Heart right ventricle (tissue), 16 donors: ENCODE measurements around the gene NT5C3A. TPM values are rescaled to one million over a fixed set of nuclear protein-coding genes. Genes with fewer than 3 reads are reported as not detected.
A peak's percentile ranks its signal among the peaks of the same experiment; 100 is the strongest.

Experiments
- ATAC-seq, 8 donors: fragments of 200-7000 bp; cut with Tn5 transposase; one replicate each; pipeline ENCODE4 v1.9.1; 2020; ENCODE audit warnings: mild to moderate bottlenecking in 8 of 8, moderate library complexity in 8 of 8, moderate number of reproducible peaks in 1 of 8
- DNase-seq, 2 donors: peaks; one replicate each; pipeline ENCODE4 v3.0.0-alpha.2; 2020
- H3K27ac ChIP-seq, 10 donors: fragments of 200-600 bp; sonication (generic) in 2 of 10; one replicate each; pipeline versions ENCODE4 v1.5.0 to v1.8.0; 2020 to 2022; ENCODE audit warnings: mild to moderate bottlenecking in 3 of 10
- H3K27me3 ChIP-seq, 7 donors: fragments of 200-600 bp; one replicate each; pipeline ENCODE4 v1.8.0; 2021 to 2022; ENCODE audit warnings: mild to moderate bottlenecking in 2 of 7
- H3K36me3 ChIP-seq, 9 donors: fragments of 200-600 bp; sonication (generic) in 1 of 9; one replicate each; pipeline versions ENCODE4 v1.5.0 to v1.8.0; 2020 to 2022; ENCODE audit warnings: mild to moderate bottlenecking in 2 of 9
- H3K4me1 ChIP-seq, 9 donors: fragments of 200-600 bp; sonication (generic) in 1 of 9; one replicate each; pipeline versions ENCODE4 v1.5.0 to v1.8.0; 2020 to 2022; ENCODE audit warnings: mild to moderate bottlenecking in 4 of 9
- H3K4me3 ChIP-seq, 10 donors: fragments of 200-600 bp; sonication (generic) in 2 of 10; one replicate each; pipeline versions ENCODE4 v1.5.0 to v1.8.0; 2020 to 2022; ENCODE audit warnings: mild to moderate bottlenecking in 7 of 10, moderate library complexity in 2 of 10
- H3K9me3 ChIP-seq, 11 donors: fragments of 200-600 bp in 10 of 11; sonication (generic) in 2 of 11; one replicate each; pipeline versions ENCODE4 v1.5.0 to v1.8.0; 2013 to 2022; ENCODE audit warnings: mild to moderate bottlenecking in 2 of 11, control low read depth in 1 of 11, moderate library complexity in 1 of 11
- WGBS, 2 donors: extraction: QIAGEN DNeasy Blood & Tissue Kit; methylation state at CpG; one replicate each; pipeline ENCODE4 v1.1.7; 2013; ENCODE audit warnings: inconsistent platforms in 1 of 2; 5-methylcytosine and 5-hydroxymethylcytosine counted together
- intact Hi-C, 10 donors: fragments of 100-400 bp; cut with DNase I; formaldehyde crosslinking; loops; one replicate each; pipeline versions ENCODE4 v1.11.1 to v1.14.2; 2022
- polyA plus RNA-seq, 2 donors: library from polyadenylated mRNA; stranded (reverse); fragments of 200-250 nt; gene quantifications; one replicate each; pipeline ENCODE4 v1.2.3, GENCODE V29; 2013
- total RNA-seq, 10 donors: library from RNA; stranded (reverse); fragmentation: NEBNext Ultra II Directional in 3 of 10; extraction: Animal tissue kit (Norgen Biotek cat#: 25700) in 3 of 10; gene quantifications; one replicate each; pipeline versions ENCODE4 v1.2.1 to v1.2.4, GENCODE V29; 2021 to 2023
- TF ChIP-seq, protein P1 (sequence below), 9 donors: fragments of 200-600 bp; sonication (generic) in 2 of 9; IDR thresholded peaks; one replicate each; pipeline versions ENCODE4 v1.5.0 to v1.8.0; 2021 to 2022; ENCODE audit warnings: antibody characterized with exemption in 9 of 9, mild to moderate bottlenecking in 5 of 9, moderate library complexity in 1 of 9
- donor health status: Arrhythmogenic right ventricular cardiomyopathy.
- donor health status: ischemic (EF 13 %, LVEDD 7.1; RV severe dilation, severe dysfunction).
- donor health status: healthy with polysubstance abuse.
- donor health status: DM: no; HTN: yes; CAD: no.
- donor health status: DM: no; HTN: no; CAD: no.
- donor health status: ischemic (EF 25% LVEDD 6.9; RV normal size, moderate dysfunction).
- donor health status: ischemic (EF 25% LVEDD 5.7; RV mildly dilated, moderate dysfunction).
- donor health status: healthy.
- donor health status: DM: yes; HTN: yes; CAD: no.
- donor health status: Ischemic cardiomyopathy.
- donor health status: ischemic (EF 35%, LVEDD 5.7; RV mildly dilated, moderate dysfunction).
- donor health status: nonischemic (EF 11% LVEDD 7.7; RV severe dilation, severe dysfunction).
- donor health status: DM: yes; HTN: yes; CAD: no.
- donor health status: PGD.
- donor health status: ischemic (EF 29% LVEDD 5.4; RV normal size, mild dysfunction).
- donor health status: nonischemic (EF 23%, LVEDD 6.1; RV moderate dilation, normal function).

NT5C3A gene
- total and polyA plus RNA-seq, 12 donors, result 11.6 to 32.6 (median 18.9) TPM

DNA sequence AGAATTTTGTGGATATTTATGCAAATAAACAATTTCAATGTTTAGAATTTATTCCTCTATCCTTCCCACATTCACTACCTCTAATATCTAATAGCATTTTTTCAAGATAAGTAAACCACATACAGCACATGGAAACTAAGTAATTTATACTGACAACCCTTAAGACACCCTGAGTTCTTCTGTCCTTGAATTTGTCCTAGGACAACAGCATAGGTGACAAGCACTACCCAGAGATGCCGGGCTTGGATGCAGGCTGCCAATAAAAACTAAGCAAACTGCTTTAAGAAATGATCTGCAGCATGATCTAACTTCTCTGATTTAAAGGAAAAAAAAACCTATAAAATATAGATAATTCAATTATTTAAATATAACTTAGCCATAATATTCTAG is 22.7 kb downstream of the NT5C3A start:
- peak overlapping the region; percentile 27 to 67 (median 50) for H3K4me3 ChIP-seq
- DNase-seq (no peak), ATAC-seq (peak in 3 of 8 donors; percentile 40 to 46 (median 43))
- H3K27ac ChIP-seq, result peak overlapping the region in 9 of 10 donors; percentile 43 to 87 (median 67)
- intact Hi-C loops, result loop anchor here in 6 of 10 donors (5.0 to 10.0 kb wide), 4 partner anchors 83 to 235 kb away; partner anchors contain the start of genes FKBP9 (in 3 of the 6) and KBTBD2 (in 1 of the 6)
- peaks cover 5 to 66% (median 58%) of the 10 kb centered on the region in 9 donors for H3K4me1 ChIP-seq
- no peaks in the 10 kb centered on the region for H3K9me3 ChIP-seq
- TF ChIP-seq, protein P1, sequence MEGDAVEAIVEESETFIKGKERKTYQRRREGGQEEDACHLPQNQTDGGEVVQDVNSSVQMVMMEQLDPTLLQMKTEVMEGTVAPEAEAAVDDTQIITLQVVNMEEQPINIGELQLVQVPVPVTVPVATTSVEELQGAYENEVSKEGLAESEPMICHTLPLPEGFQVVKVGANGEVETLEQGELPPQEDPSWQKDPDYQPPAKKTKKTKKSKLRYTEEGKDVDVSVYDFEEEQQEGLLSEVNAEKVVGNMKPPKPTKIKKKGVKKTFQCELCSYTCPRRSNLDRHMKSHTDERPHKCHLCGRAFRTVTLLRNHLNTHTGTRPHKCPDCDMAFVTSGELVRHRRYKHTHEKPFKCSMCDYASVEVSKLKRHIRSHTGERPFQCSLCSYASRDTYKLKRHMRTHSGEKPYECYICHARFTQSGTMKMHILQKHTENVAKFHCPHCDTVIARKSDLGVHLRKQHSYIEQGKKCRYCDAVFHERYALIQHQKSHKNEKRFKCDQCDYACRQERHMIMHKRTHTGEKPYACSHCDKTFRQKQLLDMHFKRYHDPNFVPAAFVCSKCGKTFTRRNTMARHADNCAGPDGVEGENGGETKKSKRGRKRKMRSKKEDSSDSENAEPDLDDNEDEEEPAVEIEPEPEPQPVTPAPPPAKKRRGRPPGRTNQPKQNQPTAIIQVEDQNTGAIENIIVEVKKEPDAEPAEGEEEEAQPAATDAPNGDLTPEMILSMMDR (IDR thresholded peaks at IDR 0.05), result no peak
- WGBS, 2 donors, result 0 to 11% methylated on average over 1 of the region's 1 CpG
- no peaks in the 10 kb centered on the region for H3K27me3 ChIP-seq
- peaks cover 0 to 5% (median 0%) of the 10 kb centered on the region in 9 donors for H3K36me3 ChIP-seq

DNA sequence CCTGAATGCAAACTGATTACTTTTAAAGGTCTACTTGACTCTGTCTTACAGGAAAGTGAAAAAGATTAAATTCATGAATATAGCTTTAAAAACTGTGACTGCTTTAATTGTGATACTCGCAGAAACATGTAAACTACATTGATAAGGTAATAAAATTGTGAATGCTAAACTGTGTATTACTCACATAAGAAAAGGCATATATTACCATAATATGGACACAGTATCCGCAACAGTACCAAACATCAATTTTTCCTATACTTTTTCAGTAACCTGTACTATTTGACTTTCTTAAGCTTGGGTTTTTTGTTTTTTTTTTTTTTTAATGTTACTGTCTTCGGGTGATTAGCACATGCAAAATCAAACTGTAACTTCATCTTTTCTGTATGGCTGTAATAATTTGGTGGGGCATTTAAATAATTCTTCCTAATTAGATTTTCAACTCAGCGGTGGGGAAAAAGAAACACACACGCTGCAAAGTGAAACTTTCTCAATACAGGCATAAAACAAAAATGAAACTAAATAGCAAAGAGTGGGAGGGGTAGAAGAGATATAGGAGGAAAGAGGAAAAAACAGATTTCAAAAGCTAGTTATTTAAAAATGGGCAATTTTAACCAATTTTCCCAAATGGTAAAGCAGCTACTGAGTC is 23.2 kb downstream of the NT5C3A start:
- Histone ChIP-seq H3K4me1 (peaks cover 5 to 61% (median 53%) of the 10 kb centered on the region in 9 donors), H3K36me3 (peaks cover 0 to 5% (median 0%) of the 10 kb centered on the region in 9 donors), H3K4me3 (peak overlapping the region; percentile 27 to 67 (median 50)), H3K27ac (peak overlapping the region in 9 of 10 donors; percentile 43 to 87 (median 67)), H3K27me3 (no peaks in the 10 kb centered on the region), H3K9me3 (no peaks in the 10 kb centered on the region)
- ATAC-seq, result peak in 6 of 8 donors; percentile 38 to 65 (median 58)
- no peak for DNase-seq
- 17 to 35% methylated on average over 5 of the region's 5 CpGs for WGBS, 2 donors
- TF ChIP-seq, protein P1 (IDR thresholded peaks at IDR 0.05), result no peak
- intact Hi-C loops, result loop anchor here in 1 of 10 donors (5.0 kb wide), 1 partner anchor 147 kb away; the partner anchor contains the start of gene KBTBD2

DNA sequence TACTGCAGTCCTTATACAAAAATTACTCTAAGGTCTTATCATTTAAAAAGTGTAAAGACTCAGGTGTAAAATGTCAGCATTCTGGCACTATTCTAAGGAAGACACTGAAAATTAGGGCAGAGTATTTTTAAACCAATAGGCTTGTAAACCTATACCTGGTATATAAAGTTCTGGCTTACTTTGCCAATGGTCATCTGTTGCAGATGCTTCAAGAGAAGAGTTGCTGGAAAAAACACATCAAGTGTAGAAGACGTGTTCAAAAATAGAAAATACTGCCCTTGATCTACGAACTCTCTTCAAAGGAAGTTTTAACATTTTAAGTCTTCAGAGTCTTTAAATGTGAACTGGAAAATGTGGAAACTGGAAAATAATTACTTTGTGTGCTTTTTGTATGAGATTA is 23.9 kb downstream of the NT5C3A start:
- DNase-seq (no peak), ATAC-seq (no peak)
- Histone ChIP-seq H3K36me3 (peaks cover 0 to 6% (median 0%) of the 10 kb centered on the region in 9 donors), H3K4me1 (peaks cover 3 to 54% (median 46%) of the 10 kb centered on the region in 9 donors), H3K4me3 (peak overlapping the region in 7 of 10 donors; percentile 15 to 67 (median 54)), H3K9me3 (no peaks in the 10 kb centered on the region), H3K27ac (peak overlapping the region in 6 of 10 donors; percentile 59 to 87 (median 77)), H3K27me3 (no peaks in the 10 kb centered on the region)
- 3 to 13% methylated on average over 2 of the region's 2 CpGs for WGBS, 2 donors
- TF ChIP-seq, protein P1 (IDR thresholded peaks at IDR 0.05), result no peak
- intact Hi-C loops, result loop anchor here in 1 of 10 donors (5.0 kb wide), 1 partner anchor 146 kb away; the partner anchor contains the start of gene KBTBD2

DNA sequence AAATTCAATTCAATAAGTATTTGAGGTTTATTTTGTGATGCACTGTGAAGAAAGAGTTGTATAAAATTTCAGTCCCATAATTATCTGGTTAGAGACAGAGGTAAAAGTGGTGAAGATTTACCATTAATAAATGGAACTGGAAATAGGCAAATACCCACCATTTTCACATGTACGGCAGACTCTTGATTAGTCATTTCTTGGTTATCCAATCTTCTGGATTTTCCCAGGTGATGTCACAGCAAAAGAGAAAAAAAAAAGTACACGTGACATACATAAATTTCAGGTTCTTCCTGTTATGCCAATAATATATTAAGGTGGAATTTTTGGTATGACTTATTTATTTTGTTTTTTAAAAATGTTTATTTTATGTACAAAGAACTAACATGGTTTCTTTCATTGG is 26.8 kb downstream of the NT5C3A start:
- Histone ChIP-seq H3K27ac (no peak overlapping the region), H3K27me3 (no peaks in the 10 kb centered on the region), H3K4me3 (no peak overlapping the region), H3K9me3 (no peaks in the 10 kb centered on the region), H3K4me1 (peaks cover 0 to 29% (median 19%) of the 10 kb centered on the region in 9 donors), H3K36me3 (peaks cover 0 to 10% (median 0%) of the 10 kb centered on the region in 9 donors)
- DNase-seq (no peak), ATAC-seq (no peak)
- TF ChIP-seq, protein P1 (IDR thresholded peaks at IDR 0.05), result no peak
- WGBS, 2 donors, result 98 to 100% methylated on average over 2 of the region's 2 CpGs
- intact Hi-C loops, result loop anchor here in 1 of 10 donors (5.0 kb wide), 1 partner anchor 143 kb away; the partner anchor contains the start of gene KBTBD2
